ENCODE data around the gene ELMO3.

Gene ELMO3

DNA sequence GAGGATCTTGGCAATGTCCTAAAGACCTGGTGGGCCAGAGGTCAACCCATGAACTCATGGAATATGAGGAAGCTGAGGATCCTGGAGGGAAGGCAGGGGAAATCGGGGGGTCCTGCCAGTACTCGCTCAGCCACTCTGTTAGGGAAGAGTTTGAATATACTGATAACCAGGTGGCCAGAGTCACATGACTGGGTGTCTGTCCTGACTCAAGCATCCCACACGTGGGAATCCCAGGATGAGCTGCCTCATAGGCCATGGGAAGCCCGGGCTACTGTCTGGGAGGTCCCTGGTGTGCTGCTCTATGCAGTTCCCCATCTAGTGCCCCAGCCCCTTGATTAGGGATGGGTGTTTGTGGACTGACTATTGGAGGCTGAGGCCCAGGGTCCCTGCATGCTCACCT, 10.6 kb upstream of the ELMO3 start:
- no CpG with 5 or more reads among the region's 4 CpGs for WGBS (ENCODE audit: extremely low coverage, insufficient coverage, low lambda C conversion rate)
- DNase-seq: no peak
- Histone ChIP-seq H4K5ac (ENCODE audit: low read length) (no peak overlapping the region), H3K56ac (ENCODE audit: low read length) (no peak overlapping the region), H3K4ac (ENCODE audit: low read depth, low read length) (no peak overlapping the region), H2BK5ac (ENCODE audit: low read length) (no peak overlapping the region), H3K79me2 (ENCODE audit: control insufficient read depth, insufficient read depth, low read length) (peaks cover 12% of the 10 kb centered on the region), H2AK5ac (ENCODE audit: low read length) (no peak overlapping the region), H3K4me1 (ENCODE audit: control insufficient read depth, low read depth, low read length) (peaks cover 3% of the 10 kb centered on the region), H3K27ac (ENCODE audit: low read depth, low read length) (no peak overlapping the region), H2BK15ac (replicated peaks; ENCODE audit: low read depth) (no peak overlapping the region), H3K4me3 (ENCODE audit: low read length) (no peak overlapping the region), H3K36me3 (ENCODE audit: control insufficient read depth, insufficient read depth, low read length) (no peaks in the 10 kb centered on the region), H2BK120ac (ENCODE audit: low read depth, low read length) (no peak overlapping the region), H4K8ac (ENCODE audit: low read depth, low read length) (no peak overlapping the region), H3K27me3 (ENCODE audit: insufficient read depth, low read length, poor library complexity) (no peaks in the 10 kb centered on the region), H3K4me2 (ENCODE audit: low read length) (no peak overlapping the region), H3K18ac (ENCODE audit: low read length) (no peak overlapping the region), H3K9ac (ENCODE audit: low read length) (no peak overlapping the region), H3K23ac (ENCODE audit: low read length) (no peak overlapping the region), H3K79me1 (ENCODE audit: low read length) (peaks cover 6% of the 10 kb centered on the region)

- no peak for DNase-seq
- peaks cover 17% of the 10 kb centered on the region for H3K79me2 ChIP-seq (ENCODE audit: control insufficient read depth, insufficient read depth, low read length)
- H3K4ac ChIP-seq (ENCODE audit: low read depth, low read length): no peak overlapping the region
- H4K8ac ChIP-seq (ENCODE audit: low read depth, low read length): no peak overlapping the region
- H3K18ac ChIP-seq (ENCODE audit: low read length): no peak overlapping the region
- WGBS (ENCODE audit: extremely low coverage, insufficient coverage, low lambda C conversion rate): no CpG with 5 or more reads among the region's 15 CpGs
- H3K27me3 ChIP-seq (ENCODE audit: insufficient read depth, low read length, poor library complexity): no peaks in the 10 kb centered on the region
- H3K36me3 ChIP-seq (ENCODE audit: control insufficient read depth, insufficient read depth, low read length): no peaks in the 10 kb centered on the region
- H3K56ac ChIP-seq (ENCODE audit: low read length): no peak overlapping the region
- H3K4me1 ChIP-seq (ENCODE audit: control insufficient read depth, low read depth, low read length): peaks cover 3% of the 10 kb centered on the region
- no peak overlapping the region for H3K4me2 ChIP-seq (ENCODE audit: low read length)
- no peak overlapping the region for H3K27ac ChIP-seq (ENCODE audit: low read depth, low read length)
- no peak overlapping the region for H3K4me3 ChIP-seq (ENCODE audit: low read length)
- no peak overlapping the region for H2BK120ac ChIP-seq (ENCODE audit: low read depth, low read length)
- no peak overlapping the region for H3K9ac ChIP-seq (ENCODE audit: low read length)
- no peak overlapping the region for H2BK15ac ChIP-seq (replicated peaks; ENCODE audit: low read depth)
- H4K5ac ChIP-seq (ENCODE audit: low read length): no peak overlapping the region
- H2BK5ac ChIP-seq (ENCODE audit: low read length): no peak overlapping the region
- H3K23ac ChIP-seq (ENCODE audit: low read length): no peak overlapping the region
- peaks cover 9% of the 10 kb centered on the region for H3K79me1 ChIP-seq (ENCODE audit: low read length)
- no peak overlapping the region for H2AK5ac ChIP-seq (ENCODE audit: low read length)
Observed at GRCh38 chr16:67188798-67189197, 10.1 kb upstream of the ELMO3 start.

GRCh38 chr16:67190041-67190440, 8.9 kb upstream of the ELMO3 start, which contains the start of gene EXOC3L1:
Gene EXOC3L1 (minus strand): TSS chr16:67190136. CDS start chr16:67189676, 460 bp downstream.
- Histone ChIP-seq H2AK5ac (ENCODE audit: low read length) (no peak within 1 kb of the TSS), H3K18ac (ENCODE audit: low read length) (no peak within 1 kb of the TSS), H3K9ac (ENCODE audit: low read length) (peak within 1 kb of the TSS; percentile 19), H2BK15ac (replicated peaks; ENCODE audit: low read depth) (no peak within 1 kb of the TSS), H3K4me1 (ENCODE audit: control insufficient read depth, low read depth, low read length) (peaks cover 3% of the 10 kb centered on the region), H4K5ac (ENCODE audit: low read length) (no peak within 1 kb of the TSS), H3K27ac (ENCODE audit: low read depth, low read length) (no peak within 1 kb of the TSS), H3K56ac (ENCODE audit: low read length) (peak within 1 kb of the TSS; percentile 67), H3K4ac (ENCODE audit: low read depth, low read length) (no peak within 1 kb of the TSS), H3K36me3 (ENCODE audit: control insufficient read depth, insufficient read depth, low read length) (peaks cover 6% of the 10 kb centered on the region), H3K79me2 (ENCODE audit: control insufficient read depth, insufficient read depth, low read length) (peaks cover 24% of the 10 kb centered on the region), H3K79me1 (ENCODE audit: low read length) (peaks cover 16% of the 10 kb centered on the region), H4K8ac (ENCODE audit: low read depth, low read length) (no peak within 1 kb of the TSS), H2BK120ac (ENCODE audit: low read depth, low read length) (no peak within 1 kb of the TSS), H3K4me2 (ENCODE audit: low read length) (no peak within 1 kb of the TSS), H3K4me3 (ENCODE audit: low read length) (no peak within 1 kb of the TSS), H3K27me3 (ENCODE audit: insufficient read depth, low read length, poor library complexity) (no peaks in the 10 kb centered on the region), H2BK5ac (ENCODE audit: low read length) (no peak within 1 kb of the TSS), H3K23ac (ENCODE audit: low read length) (no peak within 1 kb of the TSS)
- WGBS (ENCODE audit: extremely low coverage, insufficient coverage, low lambda C conversion rate): no CpG with 5 or more reads among the region's 6 CpGs
- peak; percentile 54 for DNase-seq

DNA sequence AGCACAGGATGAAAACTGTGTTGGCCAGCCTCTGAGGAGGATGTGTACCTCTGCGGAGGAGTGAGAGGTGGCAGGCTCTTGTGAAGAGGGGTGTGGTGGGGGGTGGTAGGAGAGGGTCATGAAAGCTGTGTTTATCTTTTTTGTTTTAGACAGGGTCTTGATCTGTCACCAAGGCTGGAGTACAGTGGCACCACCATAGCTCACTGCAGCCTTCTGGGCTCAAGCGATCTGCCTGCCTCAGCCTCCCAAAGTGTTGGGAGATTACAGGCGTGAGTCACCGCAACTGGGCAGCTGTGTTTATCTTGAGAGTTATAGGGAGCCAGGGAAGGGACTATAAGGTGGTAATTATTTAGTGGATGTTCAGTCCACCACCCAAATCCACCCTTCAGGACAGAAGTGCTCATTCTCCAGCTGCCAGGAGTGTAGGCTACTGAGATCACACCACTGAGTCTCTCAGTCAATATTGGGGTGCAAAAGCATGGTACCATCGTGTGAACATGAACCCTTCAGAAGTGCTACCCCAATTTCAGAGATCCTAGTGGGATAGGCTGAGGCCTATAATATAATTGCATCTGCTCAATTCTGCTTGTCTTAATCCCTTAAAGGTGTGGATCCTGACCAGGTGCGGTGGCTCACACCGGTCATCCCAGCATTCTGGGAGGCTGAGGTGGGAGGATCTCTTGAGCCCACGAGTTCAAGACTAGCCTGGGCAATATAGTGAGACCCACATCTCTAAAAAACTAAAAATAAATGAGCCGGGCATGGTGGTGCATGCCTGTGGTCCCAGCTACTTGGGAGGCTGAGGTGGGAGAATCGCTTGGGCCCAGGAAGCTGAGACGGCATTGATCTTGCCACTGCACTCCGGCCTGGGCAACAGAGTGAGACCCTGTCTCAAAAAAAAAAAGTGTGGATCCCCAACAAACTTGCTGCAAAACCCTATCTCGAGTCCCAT, 8.2 kb upstream of the ELMO3 start:
- no peak overlapping the region for H2BK120ac ChIP-seq (ENCODE audit: low read depth, low read length)
- H3K4me1 ChIP-seq (ENCODE audit: control insufficient read depth, low read depth, low read length): peaks cover 3% of the 10 kb centered on the region
- no peak overlapping the region for H3K18ac ChIP-seq (ENCODE audit: low read length)
- no peak overlapping the region for H3K9ac ChIP-seq (ENCODE audit: low read length)
- no peak for DNase-seq
- no peak overlapping the region for H3K27ac ChIP-seq (ENCODE audit: low read depth, low read length)
- no peak overlapping the region for H3K23ac ChIP-seq (ENCODE audit: low read length)
- H3K79me2 ChIP-seq (ENCODE audit: control insufficient read depth, insufficient read depth, low read length): peaks cover 24% of the 10 kb centered on the region
- no peak overlapping the region for H4K5ac ChIP-seq (ENCODE audit: low read length)
- no peak overlapping the region for H2BK15ac ChIP-seq (replicated peaks; ENCODE audit: low read depth)
- no peak overlapping the region for H2AK5ac ChIP-seq (ENCODE audit: low read length)
- no peaks in the 10 kb centered on the region for H3K27me3 ChIP-seq (ENCODE audit: insufficient read depth, low read length, poor library complexity)
- H3K36me3 ChIP-seq (ENCODE audit: control insufficient read depth, insufficient read depth, low read length): peaks cover 10% of the 10 kb centered on the region
- H3K56ac ChIP-seq (ENCODE audit: low read length): peak overlapping the region; percentile 60
- no peak overlapping the region for H4K8ac ChIP-seq (ENCODE audit: low read depth, low read length)
- no peak overlapping the region for H3K4ac ChIP-seq (ENCODE audit: low read depth, low read length)
- H3K79me1 ChIP-seq (ENCODE audit: low read length): peaks cover 16% of the 10 kb centered on the region
- H3K4me3 ChIP-seq (ENCODE audit: low read length): no peak overlapping the region
- no peak overlapping the region for H3K4me2 ChIP-seq (ENCODE audit: low read length)
- no CpG with 5 or more reads among the region's 13 CpGs for WGBS (ENCODE audit: extremely low coverage, insufficient coverage, low lambda C conversion rate)
- H2BK5ac ChIP-seq (ENCODE audit: low read length): no peak overlapping the region

DNA sequence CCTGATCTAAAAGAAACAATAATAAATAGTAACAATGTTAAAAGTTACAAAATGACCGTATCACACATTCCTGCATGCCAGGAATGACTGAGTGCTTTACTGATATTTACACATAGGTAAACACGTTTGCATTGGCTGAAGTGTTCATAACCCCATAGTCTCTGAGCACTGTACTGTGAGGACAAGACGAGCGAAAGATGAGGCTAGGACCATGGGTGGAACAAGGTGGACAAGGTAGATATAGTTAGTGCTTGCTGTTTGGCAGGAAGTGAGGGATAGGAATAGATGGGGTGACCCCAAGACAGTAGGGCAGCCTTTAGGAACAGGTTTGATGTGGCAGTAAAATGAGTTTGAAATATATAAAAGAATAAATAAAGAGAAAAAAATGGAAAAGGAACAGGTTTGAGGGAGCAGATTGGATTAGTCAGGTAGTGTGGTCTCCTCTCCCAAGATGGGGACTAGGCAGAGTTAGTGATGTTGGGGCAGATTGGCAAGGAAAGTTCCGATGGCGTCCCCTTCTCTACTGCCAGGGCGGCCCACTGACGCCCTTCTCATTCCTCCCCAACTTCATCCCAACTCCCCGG, 7.4 kb upstream of the ELMO3 start:
- H3K27me3 ChIP-seq (ENCODE audit: insufficient read depth, low read length, poor library complexity): no peaks in the 10 kb centered on the region
- no peak overlapping the region for H3K23ac ChIP-seq (ENCODE audit: low read length)

More for the DNA sequence above, 7.4 kb upstream of the ELMO3 start:
- Histone ChIP-seq H4K5ac (ENCODE audit: low read length) (peak overlapping the region; percentile 21), H3K9ac (ENCODE audit: low read length) (peak overlapping the region; percentile 28), H3K4ac (ENCODE audit: low read depth, low read length) (no peak overlapping the region), H3K18ac (ENCODE audit: low read length) (no peak overlapping the region), H2BK5ac (ENCODE audit: low read length) (no peak overlapping the region), H2BK120ac (ENCODE audit: low read depth, low read length) (no peak overlapping the region), H3K27ac (ENCODE audit: low read depth, low read length) (no peak overlapping the region), H2BK15ac (replicated peaks; ENCODE audit: low read depth) (no peak overlapping the region), H4K8ac (ENCODE audit: low read depth, low read length) (no peak overlapping the region), H3K4me3 (ENCODE audit: low read length) (no peak overlapping the region), H3K79me2 (ENCODE audit: control insufficient read depth, insufficient read depth, low read length) (peaks cover 24% of the 10 kb centered on the region), H3K4me2 (ENCODE audit: low read length) (peak overlapping the region; percentile 21), H3K4me1 (ENCODE audit: control insufficient read depth, low read depth, low read length) (peaks cover 3% of the 10 kb centered on the region), H3K36me3 (ENCODE audit: control insufficient read depth, insufficient read depth, low read length) (peaks cover 17% of the 10 kb centered on the region), H3K79me1 (ENCODE audit: low read length) (peaks cover 16% of the 10 kb centered on the region), H2AK5ac (ENCODE audit: low read length) (peak overlapping the region; percentile 11), H3K56ac (ENCODE audit: low read length) (peak overlapping the region; percentile 73)
- no CpG with 5 or more reads among the region's 9 CpGs for WGBS (ENCODE audit: extremely low coverage, insufficient coverage, low lambda C conversion rate)
- no peak for DNase-seq
